LNCAP (cell line): ENCODE results near the gene ANKRD44.

ENCODE experiments used
- TF ChIP-seq, protein P1 (sequence below): fragments of 450-650 bp; IDR thresholded peaks from 2 replicates; pipeline ENCODE4 v1.5.1; 2017; ENCODE audit warnings: mild to moderate bottlenecking

ANKRD44 gene

DNA sequence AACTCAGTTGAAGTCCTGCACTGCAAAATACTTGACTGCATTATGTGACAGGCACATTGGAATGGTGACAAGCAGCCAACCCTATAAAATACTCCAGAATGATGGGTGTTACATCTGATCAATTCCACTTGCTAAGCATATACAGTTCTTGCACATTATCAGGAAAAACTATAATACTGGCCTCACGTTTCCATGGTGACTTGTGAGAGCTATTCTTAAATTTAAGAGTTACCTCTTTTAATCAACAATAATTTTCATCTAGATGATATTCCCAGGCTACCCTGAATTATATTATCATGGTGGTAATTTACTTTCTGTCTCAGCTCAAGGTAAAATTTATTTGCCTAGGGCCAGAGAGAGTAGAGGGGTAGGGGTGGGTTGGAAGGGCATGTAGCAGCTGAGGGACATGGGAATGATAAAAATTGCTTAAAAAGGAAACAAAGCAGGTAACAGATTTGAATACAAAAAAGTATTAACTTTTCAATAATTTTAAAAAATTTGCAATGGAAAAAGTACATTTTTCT is 251.7 kb downstream of the ANKRD44 start:
- TF ChIP-seq, protein P1, sequence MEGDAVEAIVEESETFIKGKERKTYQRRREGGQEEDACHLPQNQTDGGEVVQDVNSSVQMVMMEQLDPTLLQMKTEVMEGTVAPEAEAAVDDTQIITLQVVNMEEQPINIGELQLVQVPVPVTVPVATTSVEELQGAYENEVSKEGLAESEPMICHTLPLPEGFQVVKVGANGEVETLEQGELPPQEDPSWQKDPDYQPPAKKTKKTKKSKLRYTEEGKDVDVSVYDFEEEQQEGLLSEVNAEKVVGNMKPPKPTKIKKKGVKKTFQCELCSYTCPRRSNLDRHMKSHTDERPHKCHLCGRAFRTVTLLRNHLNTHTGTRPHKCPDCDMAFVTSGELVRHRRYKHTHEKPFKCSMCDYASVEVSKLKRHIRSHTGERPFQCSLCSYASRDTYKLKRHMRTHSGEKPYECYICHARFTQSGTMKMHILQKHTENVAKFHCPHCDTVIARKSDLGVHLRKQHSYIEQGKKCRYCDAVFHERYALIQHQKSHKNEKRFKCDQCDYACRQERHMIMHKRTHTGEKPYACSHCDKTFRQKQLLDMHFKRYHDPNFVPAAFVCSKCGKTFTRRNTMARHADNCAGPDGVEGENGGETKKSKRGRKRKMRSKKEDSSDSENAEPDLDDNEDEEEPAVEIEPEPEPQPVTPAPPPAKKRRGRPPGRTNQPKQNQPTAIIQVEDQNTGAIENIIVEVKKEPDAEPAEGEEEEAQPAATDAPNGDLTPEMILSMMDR = no peak

GRCh38 chr2:197057959-197058358 is 252.6 kb downstream of the ANKRD44 start:
- TF ChIP-seq, protein P1 = no peak; the same call in 1 of the 2 replicates

- TF ChIP-seq, protein P1 = no peak
These were observed 255.5 kb downstream of the ANKRD44 start for GRCh38 chr2:197055045-197055444.

DNA sequence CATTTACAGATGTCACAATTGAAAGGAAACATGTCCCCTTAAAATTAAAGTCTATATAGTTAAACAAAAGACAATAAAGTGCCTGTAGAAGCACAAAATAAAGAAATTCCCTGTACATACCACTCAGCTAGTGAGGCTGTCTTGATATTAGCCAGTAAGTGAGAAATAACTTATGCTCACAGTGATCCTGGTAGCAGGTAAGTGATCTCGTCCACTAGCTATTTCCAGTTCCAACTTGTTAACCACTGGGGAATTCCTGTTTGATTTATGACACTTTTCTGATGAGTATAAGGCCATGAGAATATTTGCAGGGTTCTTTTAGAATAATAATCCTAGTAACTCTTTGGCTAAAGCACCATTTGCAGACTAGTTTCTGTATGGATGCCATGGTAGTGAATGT is 256.1 kb downstream of the ANKRD44 start:
- TF ChIP-seq, protein P1 = no peak

DNA sequence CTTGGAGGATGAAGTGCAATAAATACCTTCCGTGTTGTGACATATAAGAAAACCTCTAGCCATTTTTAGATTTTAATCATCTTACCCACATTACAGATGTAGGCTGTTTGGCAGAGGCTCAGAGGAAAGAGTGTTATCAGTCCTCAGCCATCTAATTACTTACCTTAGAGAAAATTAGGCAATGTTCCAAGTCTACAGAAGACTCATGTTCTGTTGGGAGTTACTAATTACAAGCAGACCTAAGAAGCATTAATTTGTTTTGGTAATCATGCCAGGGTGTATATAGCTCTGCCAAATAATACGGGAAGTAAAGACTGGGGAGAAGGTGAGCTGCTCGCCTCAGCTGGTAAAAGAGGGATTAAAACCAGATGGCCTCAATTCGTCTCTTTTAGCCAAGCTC is 258.2 kb downstream of the ANKRD44 start:
- TF ChIP-seq, protein P1 = no peak

GRCh38 chr2:197045115-197045514 is 265.5 kb downstream of the ANKRD44 start:
- TF ChIP-seq, protein P1 = no peak

- TF ChIP-seq, protein P1 = no peak
These were observed 267.8 kb downstream of the ANKRD44 start for GRCh38 chr2:197042739-197043196.

DNA sequence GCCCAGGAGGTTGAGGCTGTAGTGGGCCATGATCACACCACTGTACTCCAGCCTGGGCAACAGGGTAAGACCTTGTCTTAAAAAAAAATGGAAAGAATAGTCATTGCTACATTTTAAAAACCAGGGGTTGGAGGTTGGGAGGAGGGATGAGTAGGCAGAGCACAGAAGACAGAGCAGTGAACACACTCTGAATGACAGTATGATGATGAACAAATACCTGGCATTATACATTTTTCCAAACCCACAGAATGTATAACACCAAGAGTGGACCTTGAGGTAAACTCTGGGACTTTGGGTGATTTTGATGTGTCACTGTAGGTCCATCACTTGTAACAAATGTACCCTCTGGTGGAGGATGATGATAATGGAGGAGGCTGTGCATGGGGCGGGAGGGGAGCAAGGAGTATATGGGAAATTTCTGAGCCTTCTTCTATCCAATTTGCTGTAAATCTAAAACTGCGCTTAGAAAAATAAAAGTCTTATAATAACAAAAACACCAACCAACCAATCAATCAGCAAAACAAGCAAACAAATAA is 272.6 kb downstream of the ANKRD44 start:
- TF ChIP-seq, protein P1 = no peak
